Gastroesophageal sphincter (tissue), 3 donors: ENCODE data around the gene LEMD1.

Source experiments
- CTCF ChIP-seq, 4 experiments: fragments of 200-600 bp in 2 of 4; fragments of 450-650 bp in 2 of 4; sonication (generic) in 1 of 4; IDR thresholded peaks; one replicate each; pipeline ENCODE4 v1.5.1; 2017 to 2019; ENCODE audit warnings: antibody characterized with exemption in 4 of 4, mild to moderate bottlenecking in 2 of 4, moderate library complexity in 2 of 4
- EP300 ChIP-seq: sonication (generic); formaldehyde crosslinking; IDR thresholded peaks from one replicate; pipeline ENCODE4 v1.6.1; 2017; ENCODE audit warnings: antibody characterized with exemption, mild to moderate bottlenecking
- POLR2A ChIP-seq, 2 donors: fragments of 450-650 bp; IDR thresholded peaks; one replicate each; pipeline ENCODE4 v1.6.1; 2017; ENCODE audit warnings: antibody characterized with exemption in 2 of 2, mild to moderate bottlenecking in 2 of 2, moderate library complexity in 1 of 2
- POLR2AphosphoS5 ChIP-seq: sonication (generic); formaldehyde crosslinking; IDR thresholded peaks from one replicate; pipeline ENCODE4 v1.6.1; 2017; ENCODE audit warnings: antibody characterized with exemption

DNA sequence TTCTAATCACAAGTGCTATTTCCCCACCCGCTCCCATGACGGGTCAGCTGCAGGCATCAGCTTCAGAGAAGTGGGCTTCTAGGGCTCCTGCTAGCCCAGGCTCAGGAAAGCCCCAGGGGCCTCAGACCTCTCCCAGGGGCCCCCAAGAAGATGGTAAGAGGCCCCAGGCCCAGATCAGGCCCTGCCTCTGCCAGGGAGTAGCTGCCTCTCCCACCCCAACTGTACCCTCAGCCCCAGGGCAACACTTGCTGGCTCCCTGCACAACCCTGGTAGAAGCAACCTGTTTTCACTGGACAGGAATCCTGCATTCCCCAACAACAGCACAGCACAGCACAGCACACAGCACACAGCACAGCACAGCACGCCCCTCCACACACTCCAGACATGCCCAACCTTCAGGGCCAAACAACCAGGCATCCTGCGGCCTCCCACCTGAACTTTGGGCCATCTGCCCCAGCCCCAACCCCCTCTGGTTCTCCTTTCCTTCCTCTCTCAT lies 27.4 kb upstream of the LEMD1 start:
- TF ChIP-seq EP300 (no peak), POLR2AphosphoS5 (no peak), CTCF (IDR thresholded peaks at IDR 0.05) (no peak), POLR2A (IDR thresholded peaks at IDR 0.05) (no peak)
